ENCODE measurements around the gene PLA2G1B.
"Not testable (repeated sequence)": the region's sequence is repeated elsewhere in the genome, so short reads cannot be mapped to it uniquely, and the experiment has no call there.

PLA2G1B gene

DNA sequence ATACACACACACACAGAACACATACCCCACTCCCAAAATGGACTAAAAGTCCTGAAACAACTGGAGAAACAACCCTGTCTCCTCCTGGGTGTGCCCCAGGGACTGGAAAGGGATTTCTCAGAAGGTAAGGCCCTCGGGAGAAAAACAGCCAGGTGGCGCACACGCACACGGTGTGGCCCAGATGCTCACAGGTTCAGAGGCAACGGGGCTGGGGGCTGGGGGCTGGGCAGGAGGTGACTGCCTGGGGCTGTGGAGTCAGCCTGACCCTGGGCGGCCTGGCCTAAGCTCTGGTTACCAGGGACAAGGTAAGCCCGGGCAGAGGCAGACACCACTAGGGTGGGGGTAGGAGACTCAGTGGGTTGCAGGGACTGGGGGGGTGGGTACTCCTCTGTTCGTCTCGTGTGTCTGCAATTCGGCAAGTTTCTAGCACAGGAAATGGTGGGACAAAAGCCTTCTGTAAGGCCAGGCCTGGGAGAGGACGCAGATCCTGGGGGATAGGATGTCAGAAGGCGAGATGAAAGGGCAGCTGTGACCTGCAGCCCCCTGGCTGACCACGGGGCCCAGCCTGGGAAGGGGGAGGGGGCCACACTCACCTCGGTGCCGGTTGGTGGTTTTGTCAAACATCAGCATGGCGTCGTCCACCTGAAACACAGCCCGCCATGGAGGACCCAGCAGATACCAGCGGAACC lies 31.0 kb upstream of the PLA2G1B start:
- DNase-seq (ENCODE audit: low spot score) = no peak

DNA sequence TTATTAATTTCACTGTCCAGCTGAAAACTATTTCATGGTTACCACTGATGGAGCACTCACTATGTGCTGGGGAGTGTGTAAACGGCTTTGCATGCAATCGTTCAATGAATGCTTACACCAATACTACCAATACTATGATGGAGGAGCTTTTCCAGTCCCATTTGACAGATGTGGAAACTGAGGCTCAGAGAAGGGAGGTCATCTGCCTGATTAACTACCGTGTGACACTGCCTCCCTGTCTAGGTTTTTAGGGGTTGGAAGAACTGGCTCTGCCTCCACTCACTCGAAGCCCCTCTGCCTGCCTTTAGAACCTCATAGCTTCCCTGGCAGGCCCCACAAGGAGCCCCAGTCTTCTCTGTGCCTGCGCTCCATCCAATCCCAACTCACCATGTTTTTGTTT lies 29.5 kb upstream of the PLA2G1B start:
- no peak for DNase-seq (ENCODE audit: low spot score)

GRCh38 chr12:120356567-120357030 lies 29.0 kb upstream of the PLA2G1B start:
- peak; percentile 75 for DNase-seq (ENCODE audit: low spot score)

DNA sequence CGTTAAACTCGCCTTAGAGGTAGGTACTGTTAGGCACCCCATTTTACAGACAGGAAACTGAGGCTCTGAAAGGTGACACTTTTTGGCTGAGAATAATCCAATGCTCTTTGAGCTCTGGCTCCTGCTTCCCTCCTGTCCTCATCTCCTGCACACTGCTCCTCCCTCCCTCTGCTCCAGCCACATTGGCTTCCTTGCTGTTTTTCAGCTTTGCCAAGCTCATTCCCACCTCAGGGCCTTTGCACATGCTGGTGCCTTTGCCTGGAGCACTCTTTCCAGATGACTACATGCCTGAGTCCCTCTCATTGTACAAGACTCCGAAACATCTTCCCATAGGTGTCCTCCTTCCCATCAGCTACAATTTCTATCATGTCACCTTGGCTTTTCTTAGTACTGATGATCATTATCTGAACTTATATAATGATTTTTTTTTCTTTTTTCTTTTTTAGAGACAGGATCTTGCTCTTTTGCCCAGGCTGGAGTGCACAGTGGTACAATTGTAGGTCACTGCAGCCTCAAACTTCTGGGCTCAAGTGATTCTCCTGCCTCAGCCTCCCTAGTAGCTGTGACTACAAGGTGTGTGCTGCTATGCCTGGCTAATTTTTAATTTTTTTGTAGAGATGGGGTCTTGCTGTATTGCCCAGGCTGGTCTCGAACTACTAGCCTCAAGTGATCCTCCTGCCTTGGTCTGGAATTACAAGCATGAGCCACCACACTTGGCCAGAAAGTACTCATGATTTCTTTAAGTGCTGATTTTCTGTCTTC lies 26.2 kb upstream of the PLA2G1B start:
- no peak for DNase-seq (ENCODE audit: low spot score)

GRCh38 chr12:120353136-120353535 lies 25.6 kb upstream of the PLA2G1B start:
- no peak for DNase-seq (ENCODE audit: low spot score)

DNA sequence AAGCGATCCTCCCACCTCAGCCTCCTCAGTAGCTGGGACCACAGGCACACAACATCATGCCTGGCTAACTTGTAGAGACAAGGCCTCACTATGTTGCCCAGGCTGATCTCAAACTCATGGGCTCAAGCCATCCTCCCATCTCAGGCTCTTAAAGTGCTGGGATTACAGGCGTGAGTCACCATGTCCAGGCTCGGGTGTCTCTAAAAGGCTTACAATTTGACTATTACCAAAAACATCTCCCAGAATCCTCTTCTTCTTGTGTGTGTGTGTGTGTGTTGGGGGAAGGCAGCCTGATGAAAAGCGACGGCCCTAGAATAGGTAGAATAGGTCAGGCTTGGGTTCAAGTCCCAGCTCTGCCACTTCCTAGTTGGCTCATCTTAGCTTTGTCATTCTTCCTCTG lies 24.5 kb upstream of the PLA2G1B start:
- no peak for DNase-seq (ENCODE audit: low spot score)

DNA sequence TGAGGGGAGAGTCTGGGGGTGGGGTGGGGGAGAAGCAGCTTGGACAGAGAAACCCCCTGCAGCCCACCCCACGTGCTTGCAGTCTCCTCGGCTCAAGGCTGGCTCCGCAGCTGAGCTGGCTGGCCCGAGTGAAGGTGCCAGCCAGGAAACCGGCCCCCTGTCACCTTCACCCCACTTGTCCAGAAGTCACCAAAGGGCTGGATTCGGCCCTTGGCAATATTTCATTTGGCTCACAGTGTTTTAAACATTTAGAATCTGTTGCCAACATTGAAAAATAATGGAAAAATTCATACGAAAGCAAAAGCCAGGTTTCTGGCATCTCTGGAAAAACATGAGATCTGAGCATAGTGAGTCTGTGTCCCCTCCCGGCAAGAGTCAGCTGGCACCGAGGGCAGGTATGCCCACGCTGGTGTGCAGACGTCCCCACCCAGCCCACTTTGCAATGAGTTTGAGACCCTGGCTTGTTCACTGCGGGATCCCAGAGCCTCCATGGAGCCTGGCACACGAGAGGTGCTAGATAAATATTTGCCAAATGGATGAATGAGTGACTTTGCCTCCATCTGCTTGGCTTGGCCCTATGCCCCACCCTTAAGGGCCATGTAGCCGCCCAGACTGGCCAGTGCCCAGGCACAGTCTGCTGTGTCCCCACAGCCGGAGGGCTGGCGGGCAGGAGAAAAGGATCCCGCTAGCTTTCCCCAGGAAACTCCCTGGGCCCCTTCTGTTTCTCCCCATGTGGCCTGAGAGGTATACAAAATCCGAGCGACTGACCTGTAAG lies 23.2 kb upstream of the PLA2G1B start:
- DNase-seq (ENCODE audit: low spot score) = no peak

DNA sequence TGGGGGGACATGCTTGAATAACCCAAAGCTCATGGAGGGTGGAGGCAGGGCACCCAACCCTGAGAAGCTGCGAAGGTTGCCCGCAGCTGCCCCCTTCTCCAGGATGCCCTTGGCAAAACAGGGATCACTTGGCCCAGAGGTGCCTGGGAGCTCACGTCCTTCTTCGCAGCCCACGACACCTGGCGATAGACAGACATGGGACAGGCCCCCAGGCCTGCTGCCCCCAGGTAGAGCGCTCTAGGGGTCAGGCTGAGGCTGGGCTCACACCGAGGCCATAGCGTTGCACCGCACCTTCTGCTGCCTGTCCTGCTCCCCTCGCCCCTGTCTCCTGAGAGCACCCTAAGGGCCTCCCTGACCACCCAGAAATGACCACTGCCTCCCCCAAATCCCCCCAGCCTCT lies 20.2 kb upstream of the PLA2G1B start:
- DNase-seq (ENCODE audit: low spot score) = no peak

GRCh38 chr12:120346681-120347080 lies 19.1 kb upstream of the PLA2G1B start:
- DNase-seq (ENCODE audit: low spot score) = peak; percentile 45

DNA sequence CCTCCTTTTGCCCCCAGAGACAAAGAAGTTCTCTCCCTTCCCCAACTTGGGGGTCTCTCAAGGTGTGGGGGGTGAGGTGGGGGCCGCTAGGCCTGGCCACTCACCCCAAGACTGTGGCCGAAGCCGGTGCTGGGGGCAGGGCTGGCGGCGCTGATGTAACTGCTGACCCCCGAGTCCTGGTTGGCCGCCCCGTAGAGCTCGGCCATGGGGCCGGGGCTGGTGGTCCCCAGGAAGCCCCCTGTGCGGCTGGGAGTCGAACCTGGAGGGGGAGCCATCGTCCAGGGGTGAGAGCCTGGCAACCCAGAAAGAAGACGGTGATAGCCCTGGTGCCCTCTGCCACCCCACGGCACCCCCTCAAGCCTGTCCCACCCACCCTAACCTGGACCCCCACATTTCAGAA lies 18.5 kb upstream of the PLA2G1B start:
- no peak for DNase-seq (ENCODE audit: low spot score)

DNA sequence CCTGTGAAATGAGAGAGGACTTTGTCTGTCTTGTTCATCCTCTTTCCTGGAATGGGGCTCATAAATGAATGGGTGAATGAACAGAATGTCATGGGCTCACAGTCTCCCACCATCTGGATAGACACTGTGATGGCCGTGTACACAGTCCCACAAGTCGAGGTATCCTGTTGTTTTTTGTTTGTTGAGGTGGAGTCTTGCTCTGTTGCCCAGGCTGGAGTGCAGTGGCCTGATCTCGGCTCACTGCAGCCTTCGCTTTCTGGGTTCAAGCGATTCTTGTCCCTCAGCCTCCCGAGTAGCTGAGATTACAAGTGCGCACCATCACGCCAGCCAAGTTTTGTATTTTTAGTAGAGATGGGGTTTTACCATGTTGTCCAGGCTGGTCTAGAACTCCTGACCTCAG lies 16.1 kb upstream of the PLA2G1B start:
- no peak for DNase-seq (ENCODE audit: low spot score)

DNA sequence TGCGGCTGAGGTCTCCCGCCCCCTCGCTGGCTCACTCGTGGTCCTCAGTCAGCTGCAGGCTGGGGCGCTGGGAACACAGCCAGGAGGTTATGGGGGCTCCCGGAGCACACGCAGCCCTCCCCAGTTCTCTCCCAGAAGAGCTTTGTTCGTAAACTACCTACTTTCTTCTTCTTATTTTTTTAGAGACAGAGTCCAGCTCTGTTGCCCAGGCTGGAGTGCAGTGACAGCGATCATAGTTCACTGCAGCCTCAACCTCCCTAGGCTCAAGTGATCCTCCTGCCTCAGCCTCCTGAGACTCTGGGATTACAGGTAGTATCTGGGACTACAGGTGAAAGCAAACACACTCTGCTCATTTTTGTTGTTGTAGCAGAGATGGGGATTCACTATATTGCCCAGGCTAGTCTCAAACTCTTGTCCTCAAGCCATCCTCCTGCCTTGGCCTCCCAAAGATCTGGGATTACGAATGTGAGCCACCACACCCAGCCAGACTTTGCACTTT lies 15.5 kb upstream of the PLA2G1B start:
- no peak for DNase-seq (ENCODE audit: low spot score)

DNA sequence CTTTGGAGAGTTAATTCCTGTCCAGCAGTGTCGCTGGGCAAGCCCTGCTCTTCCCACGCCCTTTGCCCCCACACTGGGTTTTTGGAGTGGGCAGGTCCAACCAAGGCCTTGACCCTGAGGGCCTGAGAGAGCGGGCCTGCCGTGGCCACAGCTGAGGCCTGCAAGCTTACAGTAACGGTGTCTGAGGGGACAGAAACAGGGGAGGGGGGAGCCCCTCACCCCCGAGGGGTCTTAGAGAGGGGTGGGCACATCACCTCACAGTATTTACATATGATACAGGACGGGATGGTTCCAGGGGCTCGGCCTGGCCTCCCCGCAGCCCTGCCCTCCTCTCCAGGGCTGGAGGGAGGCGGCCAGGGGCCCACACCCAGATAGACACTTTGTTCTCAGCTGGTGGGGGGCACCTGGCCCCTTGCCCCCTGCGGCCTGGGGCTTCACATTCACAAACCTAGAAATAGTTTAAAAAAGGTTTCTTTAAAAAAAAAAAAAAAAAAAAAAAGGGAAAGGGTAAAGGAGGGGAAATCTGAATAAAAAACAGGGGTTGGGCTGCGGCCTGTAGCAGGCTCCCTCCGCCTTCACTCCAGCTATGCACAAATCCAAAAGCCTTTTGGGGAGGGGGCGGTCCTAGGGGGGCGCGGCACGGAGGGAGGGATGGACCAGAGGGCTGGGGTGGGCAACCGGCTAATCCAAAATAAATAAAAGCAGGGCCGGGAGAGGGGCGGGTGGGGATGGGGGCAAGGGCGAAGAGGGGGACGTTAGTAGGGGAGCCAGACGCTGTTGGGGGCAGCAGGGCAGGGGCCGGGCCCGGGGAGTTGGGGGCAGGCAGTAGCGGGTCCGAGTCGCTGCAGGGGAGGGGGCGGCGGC lies 14.8 kb upstream of the PLA2G1B start:
- DNase-seq (ENCODE audit: low spot score) = no peak

- DNase-seq (ENCODE audit: low spot score) = no peak
Observed at GRCh38 chr12:120339256-120339655, 11.7 kb upstream of the PLA2G1B start.

- DNase-seq (ENCODE audit: low spot score) = no peak
Observed at GRCh38 chr12:120337730-120338129, 10.2 kb upstream of the PLA2G1B start.

- not testable (repeated sequence) for DNase-seq (ENCODE audit: low spot score)
Observed at GRCh38 chr12:120336392-120336791, 8.8 kb upstream of the PLA2G1B start.

GRCh38 chr12:120335447-120335846 lies 7.9 kb upstream of the PLA2G1B start:
- peak; percentile 55 for DNase-seq (ENCODE audit: low spot score)

DNA sequence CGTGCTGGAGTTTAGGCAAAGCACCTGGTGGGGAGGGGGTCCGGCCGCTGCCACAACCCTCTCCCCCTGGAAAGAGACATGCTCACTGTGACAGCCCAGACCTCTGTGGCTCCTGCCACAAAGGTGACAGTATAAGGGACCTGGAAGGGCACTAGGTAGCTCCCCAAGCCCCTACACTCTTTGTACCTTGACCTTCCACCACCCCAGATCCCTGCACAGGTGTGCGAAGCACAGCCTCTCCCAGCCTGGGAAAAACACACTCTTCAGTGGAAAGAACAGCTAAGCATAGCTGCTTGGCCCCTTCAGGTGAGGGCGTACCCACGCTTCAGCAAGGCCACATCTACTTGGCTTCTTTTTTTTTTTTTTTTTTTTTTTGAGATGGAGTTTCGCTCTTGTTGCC lies 4.9 kb upstream of the PLA2G1B start:
- DNase-seq (ENCODE audit: low spot score) = no peak

DNA sequence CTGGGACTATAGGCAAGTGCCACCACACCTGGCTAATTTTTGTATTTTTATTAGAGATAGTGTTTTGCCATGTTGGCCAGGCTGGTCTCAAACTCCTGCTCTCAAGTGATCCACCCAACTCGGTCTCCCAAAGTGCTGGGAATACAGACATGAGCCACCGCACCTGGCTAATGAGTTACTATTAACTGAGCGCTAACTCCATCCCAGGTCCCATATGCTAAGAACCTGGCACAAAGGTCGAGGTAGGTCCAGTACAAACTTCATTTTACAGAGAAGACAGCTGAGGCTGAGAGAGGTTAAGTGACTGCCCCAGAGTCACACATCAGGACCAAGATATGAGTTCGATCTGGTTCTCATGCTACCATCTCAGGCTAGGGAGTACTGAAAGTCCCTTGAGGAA lies 4.5 kb upstream of the PLA2G1B start:
- no peak for DNase-seq (ENCODE audit: low spot score)

- DNase-seq (ENCODE audit: low spot score) = no peak
Observed at GRCh38 chr12:120331390-120331789, 3.8 kb upstream of the PLA2G1B start.

- no peak for DNase-seq (ENCODE audit: low spot score)
Observed at GRCh38 chr12:120328228-120328627, 649 bp upstream of the PLA2G1B start.
